Left colon (tissue), 2 donors: Measurements from ENCODE around the gene RPTOR. TPM values are rescaled to one million over a fixed set of nuclear protein-coding genes. Genes with fewer than 3 reads are reported as not detected.
A peak's percentile ranks its signal among the peaks of the same experiment; 100 is the strongest.
"Not testable (repeated sequence)": the region's sequence is repeated elsewhere in the genome, so short reads cannot be mapped to it uniquely, and the experiment has no call there.

Source experiments
- ATAC-seq: fragments of 200-7000 bp; cut with Tn5 transposase; one replicate; pipeline ENCODE4 v1.9.1; 2020; ENCODE audit warnings: mild to moderate bottlenecking, moderate library complexity
- DNase-seq, 2 donors: peaks; one replicate each; pipeline ENCODE4 v3.0.0-alpha.2; 2020
- intact Hi-C, 2 donors: fragments of 100-400 bp; cut with DNase I in 1 of 2; cut with micrococcal nuclease in 1 of 2; formaldehyde crosslinking; loops; one replicate each; pipeline versions ENCODE4 v1.11.2 to v1.14.0; 2022; cut with DNase I, micrococcal nuclease
- total RNA-seq, 2 donors: library from RNA; stranded (reverse); fragmentation: NEBNext Ultra II Directional; extraction: Animal tissue kit (Norgen Biotek cat#: 25700); gene quantifications; one replicate each; pipeline ENCODE4 v1.2.1, GENCODE V29; 2021
- donor health status: DM: no; HTN: no; CAD: no.
- donor health status: DM: yes; HTN: yes; CAD: no.

RPTOR gene
- total RNA-seq, 2 donors from 2014 or later = 33.4 to 35.7 TPM

DNA sequence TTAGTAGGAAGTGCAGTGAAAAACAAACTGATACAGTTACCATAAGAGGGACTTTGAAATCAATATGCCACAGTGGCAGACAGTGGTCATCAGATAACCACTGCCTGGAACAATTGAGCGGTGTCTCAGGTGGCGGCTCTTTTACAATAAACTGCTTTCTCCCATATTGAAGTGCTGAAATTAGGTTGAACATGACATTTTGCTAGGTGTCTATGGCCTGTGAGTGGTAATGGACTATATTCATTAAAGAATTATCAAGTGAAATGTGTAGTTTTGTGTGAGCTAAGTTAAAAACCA is 214.7 kb downstream of the RPTOR start:
- ATAC-seq (no peak), DNase-seq (no peak)
- intact Hi-C loops = no loop called here

DNA sequence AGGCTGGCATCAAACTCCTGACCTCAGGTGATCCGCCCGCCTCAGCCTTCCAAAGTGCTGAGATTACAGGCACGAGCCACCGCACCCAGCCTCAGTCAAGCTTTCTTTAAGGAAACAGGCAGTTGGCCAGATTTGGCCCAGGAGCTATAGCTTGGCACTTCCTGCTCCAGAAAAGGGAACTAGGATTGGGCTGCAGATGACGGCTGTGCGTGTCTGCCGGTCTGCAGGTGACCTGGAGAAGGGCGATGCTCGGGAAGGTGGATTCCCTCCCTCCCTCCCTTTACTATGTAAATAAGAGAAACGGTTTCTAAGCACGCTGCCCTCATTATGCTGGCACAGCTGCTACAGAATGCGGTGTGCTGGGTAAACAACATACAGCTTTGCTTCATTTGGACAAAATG is 215.9 kb downstream of the RPTOR start:
- peak; percentile 80 to 90 for DNase-seq

DNA sequence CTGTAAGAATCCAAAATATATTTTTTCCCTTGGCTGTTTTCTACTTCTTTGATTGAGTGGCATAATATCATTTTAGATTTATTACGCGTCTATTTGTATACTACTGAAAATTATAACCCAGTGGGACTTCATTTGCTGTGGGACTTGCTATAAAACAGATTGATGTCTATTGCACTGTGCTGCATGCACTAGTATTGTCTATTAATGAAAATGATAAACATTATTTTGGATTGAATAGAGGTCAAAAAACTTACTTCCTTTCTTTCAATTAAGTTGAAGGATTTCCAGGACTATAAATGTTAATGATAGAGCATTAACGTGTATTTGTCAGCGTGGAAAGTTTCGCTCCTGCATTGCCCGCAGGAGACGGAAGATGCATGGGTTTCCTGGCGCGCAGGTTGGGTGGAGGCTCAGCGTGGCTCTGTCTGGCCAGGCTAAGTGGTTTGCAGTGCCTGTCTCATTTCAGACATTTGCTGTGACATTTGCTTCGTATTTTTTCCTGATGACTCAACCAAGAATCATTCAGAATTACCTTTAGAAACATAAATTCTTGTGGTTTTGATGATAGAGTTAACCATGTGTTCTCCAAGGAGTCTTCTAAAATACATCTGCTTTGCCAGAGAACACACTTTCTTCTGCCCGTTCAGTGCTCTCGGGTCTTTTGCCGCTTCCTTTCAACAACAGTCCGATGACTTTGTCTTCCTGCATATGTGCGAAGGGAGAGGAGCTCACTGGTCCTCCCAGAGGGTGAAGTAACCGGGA is 216.7 kb downstream of the RPTOR start:
- DNase-seq = no peak
- ATAC-seq = no peak
- intact Hi-C loops = no loop called here

More for the DNA sequence above, 215.9 kb downstream of the RPTOR start:
- intact Hi-C loops = no loop called here
- ATAC-seq = peak; percentile 99

DNA sequence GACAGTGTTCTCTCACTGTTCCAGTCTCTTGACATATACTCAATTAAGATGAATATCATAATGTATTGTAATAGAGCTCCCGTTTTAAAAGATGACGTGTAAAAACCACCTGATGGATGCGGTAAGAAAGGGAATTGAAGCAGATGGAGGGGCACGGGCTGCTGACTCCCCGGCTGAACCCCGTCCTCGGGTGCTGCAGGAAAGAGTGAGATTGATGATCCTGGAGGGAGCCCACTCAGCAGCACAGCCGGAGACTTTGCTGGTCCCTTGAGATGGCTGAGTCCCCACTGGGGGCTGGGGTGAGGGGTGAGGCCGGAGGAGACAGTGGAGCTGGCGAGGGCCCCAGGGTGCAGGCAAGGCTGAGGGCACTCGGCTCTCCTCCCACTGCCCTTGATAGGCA is 217.4 kb downstream of the RPTOR start:
- ATAC-seq (no peak), DNase-seq (no peak)
- intact Hi-C loops = no loop called here

DNA sequence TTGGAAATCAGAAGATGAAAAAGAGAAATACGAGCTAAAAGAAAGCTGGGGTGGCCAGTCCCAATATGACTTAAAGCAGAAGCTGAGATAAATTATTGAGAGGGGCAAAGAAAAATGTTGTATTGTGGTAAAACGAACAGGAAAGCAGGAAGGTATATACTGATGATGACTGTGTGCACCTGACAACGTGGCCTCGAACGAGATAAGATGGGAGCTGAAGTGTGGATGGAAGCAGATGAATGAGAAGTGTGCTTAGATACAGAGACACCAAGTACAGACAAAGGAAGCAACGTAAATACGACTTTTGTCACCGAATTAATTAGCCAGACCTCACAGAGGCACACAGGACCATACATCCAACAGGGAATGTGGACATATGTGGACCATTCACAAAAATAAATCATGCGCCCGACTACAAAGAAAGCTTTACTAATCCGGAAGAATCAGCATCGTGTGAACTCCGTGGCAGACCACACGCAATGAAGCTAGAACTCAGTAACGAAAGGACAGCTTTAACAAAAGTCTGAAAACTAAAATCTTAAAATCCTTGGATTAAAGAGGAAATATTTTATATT is 218.7 kb downstream of the RPTOR start:
- intact Hi-C loops = no loop called here
- DNase-seq (no peak), ATAC-seq (no peak)

DNA sequence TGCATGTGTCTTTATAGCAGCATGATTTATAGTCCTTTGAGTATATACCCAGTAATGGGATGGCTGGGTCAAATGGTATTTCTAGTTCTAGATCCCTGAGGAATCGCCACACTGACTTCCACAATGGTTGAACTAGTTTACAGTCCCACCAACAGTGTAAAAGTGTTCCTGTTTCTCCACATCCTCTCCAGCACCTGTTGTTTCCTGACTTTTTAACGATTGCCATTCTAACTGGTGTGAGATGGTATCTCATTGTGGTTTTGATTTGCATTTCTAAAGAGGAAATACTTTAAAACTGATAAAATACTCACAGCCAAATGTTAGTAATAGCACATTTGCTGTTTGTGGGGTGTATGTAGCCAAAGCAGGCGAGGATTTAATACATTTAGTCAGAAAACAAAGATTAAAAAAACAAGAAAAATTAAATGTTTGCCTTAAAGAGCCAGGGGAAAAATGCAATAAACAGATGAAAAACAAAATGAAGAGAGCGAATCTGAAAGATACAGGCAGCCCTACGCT is 220.0 kb downstream of the RPTOR start:
- intact Hi-C loops, ATAC-seq, DNase-seq: not testable (repeated sequence)

DNA sequence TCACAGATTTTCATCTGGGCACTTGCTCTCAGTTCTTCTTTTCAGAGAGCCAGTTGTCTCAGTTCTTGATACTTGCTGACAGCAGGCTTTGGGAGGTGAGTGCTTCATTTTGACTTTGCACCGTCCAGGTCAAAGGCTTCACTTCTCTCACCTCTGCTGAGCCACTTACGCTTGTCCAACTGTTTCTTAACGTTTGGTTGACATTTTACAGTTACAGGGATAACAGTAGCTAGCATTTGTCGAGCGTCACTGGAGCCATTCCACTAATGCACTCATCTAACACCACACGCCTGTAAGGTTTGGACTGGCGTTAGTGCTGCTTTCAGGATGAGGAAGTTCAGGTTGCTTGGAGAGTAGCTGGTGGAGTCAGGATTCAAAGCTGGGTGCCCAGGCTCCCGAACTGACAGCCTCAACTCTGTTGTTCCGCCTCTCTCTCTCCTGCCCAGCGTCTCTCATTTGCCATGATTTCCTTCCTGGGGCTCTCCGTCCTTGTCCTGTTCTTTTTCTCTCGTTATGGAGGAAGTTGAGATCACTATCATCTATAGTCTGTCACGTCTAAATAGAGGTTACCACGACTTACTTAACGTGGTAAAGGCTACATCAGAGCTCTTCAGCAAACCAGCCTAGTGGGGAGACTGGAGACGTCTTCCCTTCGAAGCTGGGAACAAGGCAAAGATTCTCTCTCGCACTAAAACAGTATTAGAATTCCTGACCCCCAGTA is 220.8 kb downstream of the RPTOR start:
- no peak for DNase-seq
- intact Hi-C loops = no loop called here
- ATAC-seq = no peak

DNA sequence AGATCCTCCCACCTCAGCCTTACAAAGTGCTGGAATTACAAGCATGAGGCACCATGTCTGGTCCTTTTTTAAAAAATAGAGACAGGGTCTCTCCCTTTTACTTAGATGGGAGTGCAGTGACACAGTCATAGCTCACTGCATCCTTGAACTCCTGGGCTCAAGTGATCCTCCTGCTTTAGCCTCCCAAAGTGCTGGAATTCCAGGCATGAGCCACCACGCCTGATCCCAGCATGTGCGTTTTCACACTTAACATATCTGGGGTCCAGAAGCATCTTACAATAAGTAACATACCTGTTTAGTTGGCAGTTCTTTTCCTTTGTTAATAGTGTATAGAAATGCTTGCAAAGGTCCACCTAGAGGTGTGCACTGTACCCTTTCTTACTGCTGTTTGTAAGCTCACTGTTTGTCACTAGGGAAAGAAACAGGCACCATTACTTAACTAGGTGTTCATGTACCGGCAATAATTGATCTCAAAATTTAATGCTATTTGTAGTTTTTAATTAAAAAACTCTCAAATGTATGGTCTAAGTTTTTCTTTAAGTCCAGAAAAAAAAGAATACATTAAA is 221.7 kb downstream of the RPTOR start:
- intact Hi-C loops = no loop called here

DNA sequence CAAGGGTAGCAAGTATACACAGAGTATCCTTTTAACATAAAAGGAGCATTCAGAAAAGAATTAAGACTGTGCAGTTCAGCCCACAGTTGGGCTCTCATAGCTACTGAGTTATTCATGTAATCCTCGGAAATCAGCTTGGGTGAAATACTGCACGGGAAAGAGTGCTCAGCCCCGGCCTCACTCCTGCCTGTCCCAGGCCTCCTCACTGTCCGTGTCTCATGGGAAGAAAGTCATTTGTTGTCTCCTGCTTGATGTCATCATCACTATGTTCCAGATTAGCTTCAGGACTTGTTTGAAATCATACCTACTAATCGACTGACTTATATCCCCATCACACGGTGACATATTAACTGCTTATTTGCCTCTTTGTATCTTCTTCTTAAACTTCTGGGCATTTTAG is 223.8 kb downstream of the RPTOR start:
- ATAC-seq (no peak), DNase-seq (no peak)
- intact Hi-C loops = no loop called here

More for the DNA sequence above, 221.7 kb downstream of the RPTOR start:
- ATAC-seq (no peak), DNase-seq (no peak)

DNA sequence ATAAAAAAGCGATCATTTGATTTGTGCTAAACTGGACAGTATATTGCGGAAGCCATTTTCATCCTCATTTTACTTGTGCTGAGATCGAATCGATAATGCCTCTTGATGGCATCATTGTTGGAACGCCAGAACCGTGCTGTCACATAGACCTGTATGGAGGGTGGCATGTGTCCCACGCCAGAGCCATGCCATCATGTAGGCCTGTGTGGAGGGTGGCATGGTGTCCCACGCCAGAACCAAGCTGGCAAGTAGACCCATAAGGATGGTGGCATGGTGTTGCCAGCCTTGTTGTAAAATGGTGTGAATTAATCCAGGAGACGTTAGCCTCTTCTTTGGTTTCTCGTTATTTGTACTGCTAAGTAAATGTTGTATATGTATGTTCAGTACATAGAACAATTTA is 224.3 kb downstream of the RPTOR start:
- intact Hi-C loops = no loop called here
- ATAC-seq (no peak), DNase-seq (no peak)

DNA sequence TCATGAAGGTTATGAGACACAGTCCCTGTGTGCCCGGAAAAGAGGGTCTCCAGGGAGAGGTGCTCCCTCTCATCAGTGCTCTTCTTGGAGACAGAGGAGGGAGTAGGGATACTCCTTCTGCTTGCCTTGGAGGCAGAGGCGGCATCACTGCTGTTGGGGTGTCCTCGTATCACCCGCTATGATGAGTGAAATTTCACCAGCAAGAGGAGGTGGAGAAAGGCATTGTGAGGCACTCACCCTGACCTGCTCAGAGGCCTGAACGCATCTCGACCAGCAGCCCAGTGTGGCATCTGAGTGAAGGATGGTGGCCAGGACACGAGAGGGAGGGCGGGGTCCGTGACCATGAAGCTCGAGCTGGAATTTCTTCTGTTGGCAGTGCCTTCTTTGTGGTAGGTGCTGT is 224.9 kb downstream of the RPTOR start:
- no peak for ATAC-seq
- DNase-seq = no peak
- intact Hi-C loops = no loop called here

DNA sequence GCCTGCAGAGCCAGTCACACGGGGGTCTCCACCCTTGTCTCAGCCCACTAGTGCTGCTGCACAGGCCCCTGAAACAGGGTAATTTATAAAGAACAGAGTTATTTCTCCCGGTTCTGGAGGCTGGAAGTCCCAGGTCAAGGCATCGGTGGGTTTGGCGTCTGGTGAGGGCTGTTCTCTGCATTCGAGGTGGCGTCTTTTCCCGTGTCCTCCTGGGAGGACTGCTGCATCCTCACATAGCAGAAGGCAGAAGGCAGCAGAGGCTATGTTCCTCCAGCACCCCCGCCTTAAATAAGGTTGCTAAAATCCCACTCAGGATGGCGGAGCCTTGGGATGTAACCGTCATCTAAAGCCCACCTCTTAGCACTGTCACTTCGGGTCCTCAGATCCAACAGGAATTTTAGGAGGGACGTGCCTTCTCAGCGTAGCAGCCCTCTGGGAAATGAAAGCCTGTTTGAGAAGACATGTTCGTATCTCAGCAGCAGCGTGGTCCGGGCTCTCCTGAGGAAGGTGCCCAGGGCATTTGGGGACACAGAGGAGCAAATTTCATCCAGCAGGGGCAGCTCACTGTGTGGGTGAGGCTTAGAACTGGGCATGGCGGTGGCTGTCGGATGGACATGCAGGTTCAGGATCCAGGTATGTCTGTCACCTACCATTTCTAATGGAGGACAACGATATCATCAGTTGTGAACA is 225.4 kb downstream of the RPTOR start:
- no peak for DNase-seq
- no peak for ATAC-seq
- intact Hi-C loops = no loop called here

DNA sequence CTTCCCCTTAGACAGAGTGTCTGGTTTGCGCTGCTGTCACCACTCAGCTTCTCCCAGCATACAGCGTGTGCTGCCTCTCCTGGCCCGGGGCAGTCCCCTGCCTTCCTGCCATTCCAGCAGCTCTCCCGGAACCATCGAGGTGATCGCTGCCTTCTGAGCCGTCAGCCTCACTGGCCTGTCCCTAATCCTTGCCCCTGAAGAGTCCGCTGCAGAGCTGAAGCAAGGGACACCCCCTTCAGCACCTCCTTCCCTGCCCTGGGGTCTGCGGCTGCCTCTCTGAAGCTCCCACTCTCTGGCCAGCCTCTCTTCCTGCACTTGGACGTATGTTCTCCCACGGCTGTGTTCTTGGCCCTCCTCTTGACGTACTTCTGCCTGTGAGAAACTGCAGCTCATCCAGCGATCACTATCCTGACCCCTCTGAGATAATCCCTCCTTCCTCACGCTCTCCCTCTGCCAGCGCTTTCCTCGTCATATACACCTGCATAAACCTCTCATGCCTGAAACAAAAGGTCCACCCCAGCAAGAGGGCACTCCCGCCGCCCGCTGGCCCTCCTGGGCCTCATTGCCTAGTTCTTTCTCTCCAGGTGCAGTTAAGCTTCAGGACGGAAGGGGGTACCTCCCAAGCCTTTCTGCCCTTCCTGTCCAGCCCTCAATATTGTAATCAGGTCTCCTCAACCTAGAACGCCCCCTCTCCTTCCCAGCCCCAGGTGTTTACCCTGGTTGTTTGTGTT is 226.4 kb downstream of the RPTOR start:
- DNase-seq (no peak), ATAC-seq (no peak)
- intact Hi-C loops = no loop called here

DNA sequence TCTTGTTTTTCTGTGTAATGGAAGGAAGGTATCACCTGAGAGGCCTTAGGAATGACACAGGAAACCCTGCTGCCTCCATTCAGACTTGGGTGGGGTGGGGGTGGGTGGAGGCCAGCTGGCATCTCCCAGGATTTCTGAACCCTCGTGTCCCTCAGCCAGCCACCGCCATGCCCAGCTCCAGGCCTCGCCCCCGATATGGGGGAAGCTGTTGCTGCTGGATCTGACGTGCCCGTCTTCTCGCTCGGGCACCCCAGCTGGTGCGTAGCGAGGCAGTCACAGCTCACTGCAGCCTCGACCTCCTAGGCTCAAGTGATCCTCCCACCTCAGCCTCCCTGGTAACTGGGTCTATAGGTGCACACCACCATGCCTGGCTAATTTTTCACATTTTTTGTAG is 227.0 kb downstream of the RPTOR start:
- intact Hi-C loops = no loop called here
- ATAC-seq (no peak), DNase-seq (no peak)

DNA sequence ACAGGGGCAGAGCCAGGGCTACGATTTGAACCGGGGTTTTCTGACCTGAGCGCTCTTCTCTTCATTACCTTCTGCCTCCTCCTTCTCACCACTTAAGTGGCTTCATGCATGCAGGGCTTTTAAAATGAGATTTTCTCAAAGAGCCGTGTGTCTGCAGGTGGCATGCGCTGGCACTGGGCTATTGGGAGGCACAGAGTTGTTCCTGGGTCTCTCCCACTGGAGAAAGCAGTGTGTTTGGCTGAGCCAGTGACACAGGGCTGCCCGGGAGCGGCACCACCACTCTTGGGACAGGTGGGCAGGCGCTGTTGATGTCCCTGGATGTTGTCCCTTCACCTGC is 228.2 kb downstream of the RPTOR start:
- DNase-seq (no peak), ATAC-seq (no peak)
- intact Hi-C loops = no loop called here

DNA sequence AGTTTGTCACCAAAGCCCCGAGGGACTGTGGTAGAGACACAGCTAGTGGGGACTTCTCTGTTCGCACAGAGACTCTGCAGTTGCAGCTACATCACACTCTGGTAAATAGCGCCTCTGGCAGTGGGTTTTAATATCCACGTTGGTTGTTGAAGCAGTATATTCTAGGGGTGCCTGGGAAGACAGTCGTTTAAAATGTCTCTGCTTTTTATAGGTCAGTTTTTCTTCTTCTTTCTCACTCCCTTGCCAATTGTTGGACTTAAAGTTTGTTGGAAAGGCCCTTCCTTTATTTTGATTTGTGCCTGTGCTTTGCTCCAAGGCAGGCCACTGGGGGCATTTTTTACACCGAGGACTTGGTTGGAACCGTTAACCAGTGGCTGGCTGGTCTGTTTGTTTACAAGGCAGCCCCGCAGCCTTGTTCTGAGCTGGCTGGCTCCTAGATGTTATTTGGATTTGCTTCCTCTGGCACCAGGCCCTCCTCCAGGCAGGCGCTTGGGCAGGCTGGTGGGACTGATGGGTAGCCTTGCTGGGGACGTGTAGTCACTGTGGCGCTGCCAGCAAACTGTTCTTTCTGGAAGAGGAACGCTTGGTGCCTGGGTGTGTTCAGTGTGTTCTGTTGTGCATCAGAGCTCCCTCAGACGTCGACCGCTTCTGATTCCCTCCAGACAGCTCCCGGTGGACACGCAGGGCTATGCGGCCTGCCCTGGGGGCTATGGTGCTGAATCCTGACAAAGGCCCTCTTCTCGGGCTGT is 228.8 kb downstream of the RPTOR start:
- intact Hi-C loops = no loop called here
- peak; percentile 26 for ATAC-seq
- DNase-seq = peak in 1 of 2 donors; percentile 85

DNA sequence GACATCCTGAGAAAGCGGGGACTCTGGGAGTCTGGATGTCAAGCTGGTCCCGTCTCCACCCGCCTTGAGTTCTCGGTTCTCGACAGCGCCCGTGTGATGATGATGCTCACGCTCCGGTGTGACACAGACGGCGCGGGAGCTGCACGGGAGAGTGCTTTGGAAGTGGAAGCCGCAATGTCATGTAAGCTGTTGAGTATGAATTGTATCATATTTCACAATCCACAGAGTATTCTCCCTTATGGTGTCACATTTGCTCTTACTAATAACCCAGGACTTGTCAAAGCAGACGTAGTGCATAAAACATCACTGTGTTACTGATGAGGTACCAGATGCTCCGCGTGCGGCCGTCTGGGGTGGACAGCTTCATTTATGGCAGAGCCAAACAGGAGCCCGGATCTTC is 229.5 kb downstream of the RPTOR start:
- DNase-seq (no peak), ATAC-seq (no peak)
- intact Hi-C loops = no loop called here

DNA sequence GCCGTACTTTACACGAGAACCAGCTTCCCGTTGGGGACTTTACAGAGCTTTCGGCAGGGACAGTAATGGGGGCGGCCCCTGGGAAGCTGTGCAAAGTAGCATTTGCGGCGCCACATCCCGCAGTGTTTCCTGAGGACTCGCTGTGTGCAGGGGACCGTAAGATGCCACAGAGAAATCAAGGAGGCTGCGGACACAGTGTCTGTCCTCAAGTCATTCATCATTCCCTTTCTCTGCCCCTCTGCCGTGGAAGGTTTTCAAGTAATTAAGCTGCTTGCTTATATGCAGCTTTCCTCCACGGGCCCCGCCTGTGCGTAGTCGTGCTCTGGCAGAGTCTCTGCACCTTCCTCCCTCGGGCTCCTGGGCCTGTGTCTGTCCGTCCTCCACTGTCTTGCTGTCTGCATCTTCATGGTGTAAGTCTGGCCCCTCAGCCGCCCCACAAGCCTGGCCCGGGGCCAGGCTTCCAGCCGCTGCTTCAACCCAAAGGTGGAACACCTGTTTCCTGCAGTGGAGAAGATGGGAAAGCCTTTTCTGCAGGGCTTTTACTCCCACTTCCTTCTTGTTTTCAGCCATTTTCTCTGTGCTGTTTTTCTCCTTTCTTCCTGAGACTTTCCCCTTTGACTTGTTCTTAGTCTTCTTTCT is 230.1 kb downstream of the RPTOR start:
- ATAC-seq (no peak), DNase-seq (no peak)
- intact Hi-C loops = no loop called here
